Activated T-helper 1 cell treated with Interleukin-2 at 50 U/mL for 16 hours (primary cell): ENCODE data around the gene PPFIA2.

Experiments used
- DNase-seq: peaks from one replicate; pipeline ENCODE4 v3.0.0-alpha.2; 2020; ENCODE audit warnings: low read depth

PPFIA2 gene

DNA sequence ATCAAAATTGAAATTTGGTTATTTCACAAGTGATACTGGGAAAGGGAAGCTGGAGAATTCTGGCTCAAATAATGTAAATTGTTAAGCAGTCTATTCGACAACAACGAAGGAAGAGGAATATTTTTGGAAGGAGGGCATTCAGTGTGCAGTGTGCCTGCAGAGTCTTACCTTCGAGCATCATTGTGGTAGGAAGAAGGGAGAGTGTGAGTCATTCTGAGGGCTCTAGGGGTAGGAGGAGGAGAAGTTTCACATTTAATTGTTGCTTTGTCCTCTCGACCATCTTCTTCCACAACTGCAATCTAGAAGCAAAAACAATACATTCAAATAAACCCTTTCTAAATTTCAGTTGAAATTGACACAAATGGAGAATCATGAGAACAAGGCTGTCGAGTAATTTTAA lies 418.2 kb downstream of the PPFIA2 start:
- DNase-seq: no peak

DNA sequence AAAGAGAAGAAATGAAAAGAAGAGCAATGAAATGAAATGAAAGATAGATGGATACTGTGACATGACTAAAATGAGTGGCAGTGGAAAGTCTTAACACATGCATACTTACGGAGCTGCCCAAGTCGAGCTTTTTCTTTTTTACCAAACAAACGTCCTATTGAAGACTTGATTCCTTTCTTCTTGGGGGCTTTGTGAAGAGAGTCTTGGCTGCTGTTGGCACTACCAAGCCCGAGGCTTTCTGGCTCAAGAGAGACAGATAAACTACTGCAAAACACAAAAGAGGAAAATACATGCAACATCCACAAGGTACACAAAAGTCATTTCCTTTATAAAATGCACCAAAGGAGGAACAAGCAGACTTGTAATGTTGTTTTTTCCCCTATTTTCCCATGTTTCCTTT lies 420.1 kb downstream of the PPFIA2 start:
- DNase-seq: no peak

DNA sequence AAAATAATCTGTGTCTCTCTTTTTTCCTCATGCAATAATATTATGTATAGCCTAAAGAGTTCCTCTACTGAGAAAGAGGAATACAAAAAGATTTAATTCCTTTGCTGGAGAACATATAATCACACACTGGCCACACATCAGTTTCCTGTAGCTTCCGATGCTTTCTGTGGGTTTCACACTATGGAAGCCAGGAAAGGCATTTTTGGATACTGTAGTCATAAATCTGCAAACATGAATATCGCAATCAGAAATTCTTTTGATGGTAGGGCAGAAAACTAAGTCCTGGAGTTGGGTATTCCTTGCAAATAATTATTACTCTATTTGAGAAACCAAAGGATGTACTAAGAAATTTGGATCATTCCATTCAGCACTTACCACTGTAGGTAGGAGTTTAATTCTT lies 421.3 kb downstream of the PPFIA2 start:
- DNase-seq: no peak

DNA sequence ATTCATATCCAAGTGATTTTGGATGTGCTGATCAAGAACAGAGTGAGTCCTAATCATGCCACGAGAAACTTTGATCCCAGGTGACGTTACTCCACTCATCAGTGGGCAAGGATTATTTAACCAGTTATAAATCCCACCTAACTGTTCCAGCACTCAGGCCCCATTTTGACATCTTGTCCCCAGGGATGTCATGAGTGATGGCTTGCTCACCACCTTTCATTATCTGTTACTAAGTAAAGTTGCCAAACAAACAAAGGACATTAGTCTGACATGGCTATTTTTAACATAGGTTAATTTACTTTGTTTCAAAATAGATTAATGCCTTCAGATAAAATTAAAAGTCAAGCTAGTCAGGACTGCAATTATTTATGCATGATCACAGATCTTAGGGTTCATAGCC lies 425.3 kb downstream of the PPFIA2 start:
- DNase-seq: no peak

DNA sequence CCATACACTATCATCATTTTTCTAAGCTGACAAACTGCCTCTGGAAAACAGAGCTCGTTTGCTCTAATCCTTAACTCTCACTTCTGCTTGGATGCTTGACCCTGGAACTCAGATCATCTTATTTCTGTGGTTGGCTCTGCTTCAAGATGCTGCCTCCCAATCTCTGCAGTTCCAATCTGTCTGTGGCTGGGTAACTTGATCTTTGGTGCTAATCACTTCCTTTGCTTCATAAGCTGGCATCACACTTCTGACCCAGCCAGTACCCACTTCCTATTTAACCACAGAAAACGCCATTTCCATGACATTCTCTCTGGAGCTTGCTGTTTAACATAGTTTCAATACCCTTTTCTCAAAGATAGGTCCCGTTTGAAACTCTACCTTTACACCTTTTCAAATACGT lies 427.1 kb downstream of the PPFIA2 start:
- DNase-seq: no peak

DNA sequence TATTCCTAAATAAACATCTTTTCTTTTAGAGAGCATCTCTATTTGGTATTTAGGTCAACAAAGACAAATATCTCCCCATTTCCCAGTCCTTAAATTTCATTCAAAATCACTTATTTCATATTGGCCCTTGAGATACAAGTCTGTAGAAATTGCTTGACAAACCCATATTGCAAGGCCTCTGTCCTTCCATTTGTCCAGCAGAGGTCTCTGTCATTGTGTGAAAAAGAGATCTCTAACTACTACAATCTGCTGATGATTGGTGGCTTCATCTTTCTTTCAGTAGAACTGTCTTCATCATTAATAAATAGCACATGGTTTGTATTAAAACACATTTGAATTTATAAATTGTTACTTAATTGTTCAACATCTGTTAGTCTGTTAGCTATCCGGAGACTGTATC lies 428.7 kb downstream of the PPFIA2 start:
- no peak for DNase-seq

DNA sequence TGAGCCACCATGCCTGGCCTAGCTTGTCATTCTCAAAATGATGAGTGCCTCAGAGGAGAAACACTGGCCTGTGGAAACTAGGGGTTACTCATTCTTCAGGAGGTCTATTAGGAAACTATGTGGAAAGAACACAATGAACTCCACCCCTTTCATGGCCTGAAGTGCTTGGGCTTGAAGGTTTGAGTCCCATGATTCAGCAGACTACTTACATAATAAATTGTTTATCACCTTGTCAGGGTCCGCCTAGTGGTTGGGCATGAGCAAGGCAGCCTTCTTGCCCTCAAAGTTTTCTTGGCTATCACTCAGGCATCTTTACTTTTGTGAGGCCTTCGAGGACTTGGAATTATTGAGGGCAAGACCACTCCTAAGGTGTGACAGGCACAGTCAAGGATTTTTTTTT lies 430.1 kb downstream of the PPFIA2 start:
- DNase-seq: no peak

DNA sequence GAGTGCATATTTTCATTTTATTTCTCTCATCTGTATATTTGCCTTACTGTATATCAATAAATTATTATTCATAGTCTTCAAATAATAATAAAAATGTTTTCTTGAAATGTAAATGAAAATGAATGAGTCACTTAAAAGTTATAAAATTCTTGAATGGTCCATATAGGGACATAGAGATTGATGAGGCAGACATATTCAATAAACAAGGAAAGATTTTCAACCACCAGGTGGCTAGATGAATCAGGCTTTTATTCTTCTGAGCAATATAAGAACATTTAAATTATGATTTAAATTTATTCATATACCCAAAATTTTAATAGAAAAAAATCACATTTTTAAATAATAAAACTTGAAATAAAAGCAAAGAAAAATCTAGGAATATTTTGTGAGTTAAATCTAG lies 431.7 kb downstream of the PPFIA2 start:
- DNase-seq: no peak

DNA sequence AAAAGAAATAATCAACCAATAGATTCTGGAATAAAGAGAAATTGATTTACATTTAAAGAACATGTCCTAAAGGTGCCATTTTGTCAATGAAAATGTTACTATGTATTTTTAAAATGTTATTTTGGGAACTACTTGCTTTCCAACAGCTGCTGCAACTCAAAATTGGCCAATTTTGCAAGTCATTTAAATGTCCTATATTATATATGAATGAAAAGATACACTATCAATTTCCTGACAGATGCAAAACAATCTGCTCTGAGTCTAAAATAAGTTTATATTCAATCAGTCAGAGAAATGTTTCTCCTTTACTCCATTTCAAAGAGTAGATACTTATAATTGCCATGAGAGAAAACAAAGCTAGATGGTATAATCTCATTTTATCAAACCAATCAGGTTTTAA lies 434.1 kb downstream of the PPFIA2 start:
- DNase-seq: no peak

DNA sequence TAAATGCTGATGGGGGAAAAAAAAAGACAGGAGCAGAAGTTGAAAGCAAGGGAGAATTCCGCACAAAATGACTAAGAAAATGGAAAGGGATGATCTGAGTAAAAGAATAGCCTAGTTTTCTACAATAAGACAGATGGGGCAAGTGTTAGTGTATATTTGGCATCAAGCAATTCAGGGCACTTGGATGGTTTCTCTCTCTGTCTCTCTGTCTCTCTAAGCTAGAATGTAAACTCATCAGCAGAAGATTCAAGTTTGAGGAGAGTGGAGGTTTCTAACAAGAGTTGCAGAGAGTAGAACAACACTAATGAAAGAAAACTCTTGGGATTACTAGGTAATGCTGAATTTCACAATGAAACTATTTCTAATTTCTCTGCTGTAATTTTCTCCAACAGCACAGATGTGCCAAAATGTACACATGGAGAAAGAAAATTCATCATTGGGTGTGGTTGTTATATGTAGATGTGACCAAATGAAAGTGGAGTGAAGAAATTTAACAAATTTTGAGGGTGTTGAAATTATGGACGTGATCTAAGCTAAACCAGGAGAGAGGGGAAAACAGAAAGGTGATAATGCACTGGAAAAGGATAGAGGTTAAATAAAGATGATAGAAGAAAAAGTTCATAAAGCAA lies 444.1 kb downstream of the PPFIA2 start:
- DNase-seq: no peak

DNA sequence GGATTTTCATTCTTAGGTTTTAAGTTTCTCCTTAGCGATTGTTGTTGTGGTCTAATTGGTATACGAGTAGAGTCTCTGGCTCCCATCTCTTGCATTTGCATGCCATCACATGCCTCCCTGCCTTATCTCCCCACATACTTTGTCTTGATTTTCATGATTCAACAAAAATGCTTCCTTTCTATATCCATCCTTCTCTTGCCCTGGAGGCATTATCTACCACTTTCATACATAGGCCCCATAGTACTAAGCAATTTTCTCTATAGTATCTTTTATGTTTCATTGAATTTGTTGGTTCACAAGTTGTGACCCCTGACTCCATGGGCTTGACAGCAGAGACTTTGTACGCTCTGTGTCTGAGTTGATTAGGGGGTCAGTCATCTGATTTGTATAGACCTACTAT lies 455.2 kb downstream of the PPFIA2 start:
- DNase-seq: no peak

DNA sequence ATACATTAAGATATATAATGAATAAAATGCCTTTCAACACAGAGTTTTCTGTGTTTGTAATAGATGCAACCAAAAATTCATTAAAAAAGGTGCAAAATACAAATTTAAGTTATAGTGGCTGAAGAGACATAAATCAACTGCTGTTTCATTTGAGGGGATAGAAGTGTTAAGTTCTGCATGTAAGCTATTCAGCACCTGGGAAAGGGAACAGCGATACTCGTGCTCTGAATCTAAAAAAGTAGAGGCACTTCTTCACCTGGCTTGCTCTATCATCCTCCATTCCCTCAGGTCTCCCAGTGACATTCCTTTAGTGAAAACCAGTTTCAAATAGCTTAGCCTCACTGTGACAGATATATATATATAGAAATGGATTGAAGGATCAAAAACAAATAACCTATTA lies 458.7 kb downstream of the PPFIA2 start:
- DNase-seq: no peak

DNA sequence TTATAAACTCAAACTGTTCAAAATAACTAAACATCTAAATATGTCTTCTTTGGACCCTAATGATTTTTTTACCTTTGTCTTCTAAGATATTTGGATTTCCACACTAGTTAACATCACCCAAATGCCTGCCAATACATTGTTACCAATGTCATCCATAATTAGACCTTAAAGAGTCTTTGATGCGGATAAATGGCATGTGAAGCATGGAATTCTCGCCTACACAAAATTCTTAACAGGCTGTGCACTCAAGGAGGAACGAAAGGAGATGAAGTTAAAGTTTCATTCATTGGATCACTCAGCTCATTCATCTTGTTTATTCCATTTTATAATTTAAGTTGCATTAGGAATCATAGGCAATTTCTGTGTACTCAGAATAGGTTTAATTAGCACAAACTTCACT lies 461.5 kb downstream of the PPFIA2 start:
- DNase-seq: no peak

DNA sequence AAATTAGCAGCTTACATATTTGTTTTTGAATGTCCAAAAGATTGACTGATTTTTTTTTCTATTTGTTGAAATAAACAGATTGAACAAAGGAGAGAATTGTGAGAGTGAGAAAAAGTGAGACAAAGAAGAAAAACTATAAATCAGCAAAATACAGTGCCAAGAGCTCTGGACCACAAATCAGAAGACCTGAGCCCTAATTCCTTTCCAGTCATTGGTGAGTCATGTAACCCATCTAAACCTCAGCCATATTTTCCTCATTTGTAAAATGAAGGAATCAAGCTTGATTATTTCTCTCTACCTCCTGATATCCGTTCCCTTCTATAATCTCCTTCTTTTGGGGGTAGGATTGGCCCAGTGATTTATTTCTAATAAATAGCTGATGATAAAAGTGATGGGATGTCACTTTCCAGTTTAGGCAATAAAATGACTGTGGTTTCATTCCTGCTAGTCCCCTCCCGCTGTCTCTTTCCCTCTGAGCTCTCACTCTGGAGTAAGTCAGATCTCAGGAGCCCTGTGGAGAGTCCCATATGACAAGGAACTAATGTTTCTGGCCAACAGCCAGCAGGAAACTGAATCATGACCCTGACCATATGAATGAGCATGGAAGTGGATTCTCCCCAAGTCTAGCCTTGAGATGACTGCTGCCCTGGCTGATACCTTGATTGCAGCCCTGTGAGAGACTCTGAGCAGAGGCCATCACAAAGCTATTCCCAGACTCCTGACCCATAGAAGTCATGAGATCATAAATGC lies 462.4 kb downstream of the PPFIA2 start:
- no peak for DNase-seq

DNA sequence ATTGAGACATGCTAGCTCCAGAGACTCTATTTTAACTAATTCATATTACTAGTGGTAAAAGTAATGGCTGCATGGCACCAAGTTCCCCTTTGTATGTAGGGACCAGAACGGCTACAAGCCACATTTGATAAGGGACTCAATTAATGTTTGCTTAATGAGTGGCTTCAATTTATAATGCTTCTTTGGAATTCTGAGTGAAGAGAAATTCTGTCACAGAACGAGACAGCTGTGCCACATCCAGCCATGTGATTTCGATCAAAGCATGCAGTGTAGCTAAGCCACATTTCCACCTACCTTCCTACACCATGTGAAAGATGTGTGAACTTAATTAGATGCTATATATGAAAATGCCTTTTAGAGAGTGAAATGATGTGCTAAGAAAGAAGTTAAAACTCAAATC lies 463.9 kb downstream of the PPFIA2 start:
- DNase-seq: no peak

DNA sequence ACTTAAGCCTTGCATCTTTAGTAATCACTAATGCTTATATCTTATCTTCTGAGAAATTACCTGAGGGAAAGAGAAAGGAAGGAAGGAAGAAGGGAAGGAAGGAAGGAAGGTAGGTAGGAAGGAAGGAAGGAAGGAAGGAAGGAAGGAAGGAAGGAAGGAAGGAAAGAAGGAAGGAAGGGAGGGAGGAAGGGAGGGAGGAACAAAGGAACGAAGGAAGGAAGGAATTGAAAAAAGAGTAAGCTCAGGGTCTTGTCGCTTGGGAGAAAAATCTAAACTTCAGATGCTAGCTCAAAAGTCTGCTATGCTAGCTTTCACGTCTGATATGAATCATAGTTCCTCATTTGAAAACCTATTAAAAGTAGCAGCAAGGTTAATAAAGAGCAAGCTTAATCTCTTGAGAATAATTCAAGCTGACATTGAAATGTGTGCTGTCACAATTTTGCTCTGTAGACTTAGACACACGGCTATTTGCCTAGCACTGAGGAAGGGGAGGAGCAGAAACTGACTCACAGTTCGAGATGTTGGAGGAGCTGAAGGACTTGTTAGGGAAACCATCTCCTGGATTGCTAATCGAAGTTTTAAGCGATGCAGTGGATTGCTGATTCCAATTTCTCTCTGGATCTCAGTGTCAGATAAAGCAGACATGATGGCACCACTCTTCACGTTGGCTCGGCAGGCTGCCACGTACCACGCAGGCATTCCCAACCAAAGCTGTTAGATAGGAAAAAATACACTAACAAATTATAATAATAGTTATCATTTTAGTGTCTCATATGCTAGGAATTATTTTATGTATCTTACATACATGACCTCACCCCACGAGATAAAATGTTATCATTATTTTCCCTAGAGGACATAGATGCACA lies 464.6 kb downstream of the PPFIA2 start:
- no peak for DNase-seq

DNA sequence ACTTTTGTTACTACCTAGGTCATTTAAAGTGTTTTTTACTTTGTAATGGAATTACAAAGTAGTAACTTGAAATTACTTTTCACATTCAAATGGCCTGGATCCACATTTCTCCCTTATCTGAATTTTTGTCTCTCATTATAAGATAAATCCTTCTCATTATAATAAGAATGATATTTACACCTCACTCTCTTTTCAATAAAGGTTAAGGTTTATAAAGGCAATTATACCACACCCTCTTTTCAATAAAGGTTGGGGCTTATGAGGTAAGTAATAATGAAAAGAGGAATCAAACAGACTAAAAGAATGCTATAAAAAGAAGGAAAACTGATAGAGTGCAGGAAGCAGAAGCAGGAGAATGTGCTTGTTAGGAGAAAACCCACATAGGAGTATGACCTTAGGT lies 470.5 kb downstream of the PPFIA2 start:
- DNase-seq: no peak

DNA sequence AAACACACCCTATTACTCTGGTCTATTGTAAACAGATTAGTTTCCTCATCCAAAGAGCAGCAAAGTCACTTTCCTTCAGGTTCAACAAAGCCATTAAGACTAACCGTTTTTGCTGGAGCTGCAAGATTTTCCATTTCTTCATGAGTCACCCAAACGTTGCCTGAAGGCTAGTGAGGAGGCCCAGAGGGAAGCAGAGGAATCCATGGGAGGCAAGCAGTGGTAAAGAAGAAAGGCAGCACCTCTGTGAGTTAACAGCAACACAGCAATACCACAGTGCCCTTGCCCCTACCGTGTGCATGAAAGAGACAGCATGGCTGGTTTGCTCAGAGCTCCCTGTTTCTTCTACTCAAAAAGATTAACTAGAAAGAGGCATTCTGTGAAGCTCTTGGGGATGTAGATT lies 475.0 kb downstream of the PPFIA2 start:
- no peak for DNase-seq

DNA sequence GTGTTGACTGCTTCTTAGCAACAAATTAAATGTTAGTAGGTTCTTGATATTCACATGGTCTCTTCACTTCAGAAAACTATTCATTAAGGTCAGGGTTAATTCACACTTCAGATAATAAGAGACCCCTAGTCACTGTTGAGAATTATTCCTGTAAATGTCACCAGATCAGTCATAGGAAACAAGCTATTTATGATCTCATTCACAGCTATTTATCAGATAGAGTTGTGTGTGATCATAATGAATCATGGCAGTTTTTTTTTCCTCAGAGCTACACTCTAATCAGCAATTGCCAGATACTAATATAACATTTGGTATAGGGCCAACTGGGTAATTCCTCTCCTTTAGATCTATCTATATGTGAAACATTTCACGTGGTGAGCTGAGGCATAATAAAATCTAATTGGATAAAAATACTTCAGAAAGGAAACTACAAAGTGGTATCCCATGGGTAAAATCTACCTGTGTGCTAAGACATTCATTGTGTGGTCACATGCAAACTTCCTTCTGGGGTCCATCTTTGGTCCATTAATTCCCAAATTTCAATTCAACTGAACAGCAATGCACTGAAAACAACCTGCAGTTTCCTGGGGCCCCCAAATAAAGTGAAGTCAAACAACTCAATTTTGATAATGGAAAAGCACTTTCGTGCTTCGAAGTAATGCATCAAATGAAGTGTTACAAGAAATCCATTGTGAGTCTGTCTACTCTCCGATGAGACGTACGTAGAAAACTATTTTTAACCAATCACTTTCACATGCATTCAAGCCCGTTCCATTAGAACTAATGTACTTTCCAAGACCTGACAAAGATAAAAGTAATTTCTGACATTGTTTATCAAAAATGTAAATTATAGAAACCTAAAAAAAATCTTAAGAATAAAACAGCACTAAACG lies 484.3 kb downstream of the PPFIA2 start:
- no peak for DNase-seq

DNA sequence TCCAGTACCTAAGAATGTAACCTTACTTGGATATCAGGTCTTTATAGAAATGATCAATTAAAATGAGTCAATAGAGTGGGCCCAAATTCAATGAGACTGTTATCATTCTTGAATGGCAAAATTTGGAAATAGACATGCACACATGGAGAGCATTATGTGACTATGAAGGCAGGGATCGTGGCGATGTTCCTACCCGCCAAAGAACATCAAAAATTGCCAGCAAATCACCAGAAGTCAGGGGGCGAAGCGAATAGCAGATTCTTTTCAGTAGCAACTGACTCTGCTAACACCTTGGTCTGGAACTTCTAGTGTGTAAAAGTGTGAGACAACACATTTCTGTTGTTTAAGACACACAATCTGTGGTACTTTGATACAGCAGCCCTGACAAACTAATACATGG lies 488.8 kb downstream of the PPFIA2 start:
- no peak for DNase-seq

DNA sequence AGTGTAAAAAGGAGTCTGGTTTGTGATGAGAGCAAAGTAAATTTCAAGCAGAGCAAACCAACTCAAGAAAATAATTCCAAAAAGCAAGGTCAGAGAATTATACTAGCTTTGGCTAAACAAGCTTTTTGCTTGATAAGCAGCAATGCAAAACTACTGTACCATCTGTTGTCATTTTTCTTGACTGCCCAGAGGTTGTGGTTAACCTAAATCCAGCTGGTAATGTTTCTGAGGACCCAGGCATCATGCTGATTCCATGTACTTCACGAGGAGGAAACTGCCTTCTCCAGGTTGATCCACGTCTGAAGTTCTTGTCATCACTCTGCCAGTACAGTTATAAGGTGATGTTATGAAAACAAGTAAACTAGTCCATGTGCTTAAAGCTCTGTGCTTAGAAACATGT lies 496.1 kb downstream of the PPFIA2 start:
- no peak for DNase-seq
